ENCODE results near the gene PSMD1.

- TF ChIP-seq CTCF (IDR thresholded peaks at IDR 0.05; ENCODE audit: low read depth, low read length): no peak
- no peak for TF ChIP-seq EZH2phosphoT487 (IDR thresholded peaks at IDR 0.05; ENCODE audit: low read depth)
These were observed 144.3 kb downstream of the PSMD1 start for GRCh38 chr2:231200805-231201474.

Measured in OCI-LY3 (cell line).